MM.1S (cell line): ENCODE measurements around the gene RANGAP1.

ENCODE experiments used
- DNase-seq: peaks from one replicate; pipeline ENCODE4 v3.0.0-alpha.2; 2015
- H2AFZ ChIP-seq: fragments of 300-600 bp; sonication (generic); 2 replicates; pipeline ENCODE4 v1.6.0; 2016; ENCODE audit warnings: antibody characterized with exemption, low read length
- H3F3A ChIP-seq: fragments of 300-600 bp; sonication (generic); 2 replicates; pipeline ENCODE4 v1.6.1; 2016; ENCODE audit warnings: mild to moderate bottlenecking, antibody characterized with exemption, low read length, moderate library complexity, mixed read lengths; ENCODE audit not compliant: insufficient read depth
- H3K27ac ChIP-seq: fragments of 300-600 bp; sonication (generic); 2 replicates; pipeline ENCODE4 v1.5.1; 2016; ENCODE audit warnings: mild to moderate bottlenecking, low read length
- H3K27me3 ChIP-seq: fragments of 300-600 bp; sonication (generic); replicated peaks from 2 replicates; pipeline ENCODE4 v1.6.0; 2016; ENCODE audit warnings: low read length; ENCODE audit not compliant: insufficient read depth
- H3K36me3 ChIP-seq: fragments of 300-600 bp; sonication (generic); replicated peaks from 2 replicates; pipeline ENCODE4 v1.6.1; 2016; ENCODE audit warnings: mild to moderate bottlenecking, low read length, mixed read lengths; ENCODE audit not compliant: insufficient read depth
- H3K4me1 ChIP-seq: fragments of 300-600 bp; sonication (generic); 2 replicates; pipeline ENCODE4 v1.6.1; 2016; ENCODE audit warnings: low read length, mixed read lengths
- H3K4me2 ChIP-seq: fragments of 300-600 bp; sonication (generic); 2 replicates; pipeline ENCODE4 v1.6.0; 2016; ENCODE audit warnings: low read depth, low read length
- H3K4me3 ChIP-seq: fragments of 300-600 bp; sonication (generic); 2 replicates; pipeline ENCODE4 v1.5.1; 2016; ENCODE audit warnings: low read length, mixed read lengths
- H3K79me2 ChIP-seq: fragments of 300-600 bp; sonication (generic); 2 replicates; pipeline ENCODE4 v1.6.1; 2016; ENCODE audit warnings: mixed run types, low read length, mixed read lengths
- H3K9ac ChIP-seq: fragments of 300-600 bp; sonication (generic); 2 replicates; pipeline ENCODE4 v1.6.1; 2016; ENCODE audit warnings: low read length, mixed read lengths
- H3K9me2 ChIP-seq: fragments of 300-600 bp; sonication (generic); replicated peaks from 2 replicates; pipeline ENCODE4 v1.6.1; 2016; ENCODE audit warnings: mild to moderate bottlenecking, low read length, mixed read lengths; ENCODE audit not compliant: insufficient read depth
- H3K9me3 ChIP-seq: fragments of 300-600 bp; sonication (generic); replicated peaks from 2 replicates; pipeline ENCODE4 v1.6.1; 2016; ENCODE audit warnings: mild to moderate bottlenecking, low read length, mixed read lengths; ENCODE audit not compliant: insufficient read depth
- H4K20me1 ChIP-seq: fragments of 300-600 bp; sonication (generic); 2 replicates; pipeline ENCODE4 v1.6.1; 2016; ENCODE audit warnings: mild to moderate bottlenecking, low read length, moderate library complexity, mixed read lengths; ENCODE audit not compliant: insufficient read depth
- CTCF ChIP-seq: fragments of 300-600 bp; sonication (generic); IDR thresholded peaks from 2 replicates; pipeline ENCODE4 v1.5.1; 2016; ENCODE audit warnings: antibody characterized with exemption, low read length, mixed read lengths
- EZH2 ChIP-seq: fragments of 300-600 bp; sonication (generic); optimal IDR thresholded peaks from 2 replicates; pipeline ENCODE3; 2017; ENCODE audit warnings: low read depth, mild to moderate bottlenecking, antibody characterized with exemption, low read length, mixed read lengths
- EZH2phosphoT487 ChIP-seq: fragments of 300-600 bp; sonication (generic); IDR thresholded peaks from 2 replicates; pipeline ENCODE4 v1.6.1; 2018; ENCODE audit warnings: antibody characterized with exemption, low read length

The RANGAP1 gene

GRCh38 chr22:41254230-41254629 lies 31.8 kb downstream of the RANGAP1 start:
- Histone ChIP-seq H3K9me2 (no peaks in the 10 kb centered on the region), H3F3A (no peaks in the 10 kb centered on the region), H3K36me3 (peaks cover 8% of the 10 kb centered on the region), H3K4me3 (no peak overlapping the region), H3K4me1 (no peaks in the 10 kb centered on the region), H2AFZ (no peak overlapping the region), H3K9me3 (no peaks in the 10 kb centered on the region), H4K20me1 (no peaks in the 10 kb centered on the region), H3K27ac (no peak overlapping the region), H3K79me2 (no peaks in the 10 kb centered on the region; the same call in 1 of the 2 replicates), H3K4me2 (no peak overlapping the region), H3K27me3 (no peaks in the 10 kb centered on the region), H3K9ac (no peak overlapping the region)
- DNase-seq: no peak
- TF ChIP-seq EZH2 (no peak), CTCF (no peak), EZH2phosphoT487 (no peak)

- Histone ChIP-seq H3K36me3 (peaks cover 8% of the 10 kb centered on the region), H3K27ac (no peak overlapping the region)
Observed at GRCh38 chr22:41252365-41252764, 33.6 kb downstream of the RANGAP1 start.

GRCh38 chr22:41250127-41250526 lies 35.9 kb downstream of the RANGAP1 start:
- no peaks in the 10 kb centered on the region for H4K20me1 ChIP-seq
- H3K79me2 ChIP-seq: no peaks in the 10 kb centered on the region; the same call in 1 of the 2 replicates
- no peaks in the 10 kb centered on the region for H3K9me3 ChIP-seq
- no peaks in the 10 kb centered on the region for H3K4me1 ChIP-seq
- DNase-seq: no peak
- H3K9ac ChIP-seq: no peak overlapping the region
- H3K36me3 ChIP-seq: peaks cover 8% of the 10 kb centered on the region
- no peak overlapping the region for H2AFZ ChIP-seq
- no peak overlapping the region for H3K27ac ChIP-seq
- H3K27me3 ChIP-seq: no peaks in the 10 kb centered on the region
- no peaks in the 10 kb centered on the region; the same call in 1 of the 2 replicates for H3F3A ChIP-seq
- H3K4me3 ChIP-seq: no peak overlapping the region
- H3K9me2 ChIP-seq: no peaks in the 10 kb centered on the region
- TF ChIP-seq EZH2 (no peak), EZH2phosphoT487 (no peak), CTCF (no peak)
- no peak overlapping the region for H3K4me2 ChIP-seq

More at GRCh38 chr22:41252365-41252764, 33.6 kb downstream of the RANGAP1 start:
- Histone ChIP-seq H3K9me3 (no peaks in the 10 kb centered on the region), H3K4me3 (no peak overlapping the region), H4K20me1 (no peaks in the 10 kb centered on the region), H3K79me2 (no peaks in the 10 kb centered on the region; the same call in 1 of the 2 replicates), H3K9me2 (no peaks in the 10 kb centered on the region), H3K4me1 (no peaks in the 10 kb centered on the region), H3K9ac (no peak overlapping the region), H3F3A (no peaks in the 10 kb centered on the region), H2AFZ (no peak overlapping the region), H3K27me3 (no peaks in the 10 kb centered on the region), H3K4me2 (no peak overlapping the region)
- TF ChIP-seq EZH2phosphoT487 (no peak), EZH2 (no peak), CTCF (no peak)
- DNase-seq: no peak
